Daoy (cell line): ENCODE data around the gene C5orf24. TPM values are rescaled to one million over a fixed set of nuclear protein-coding genes. Genes with fewer than 3 reads are reported as not detected.
"Not testable (repeated sequence)": the region's sequence is repeated elsewhere in the genome, so short reads cannot be mapped to it uniquely, and the experiment has no call there.

Experiments used
- DNase-seq: peaks from one replicate; pipeline ENCODE4 v3.0.0-alpha.2; 2015; ENCODE audit warnings: low read depth
- total RNA-seq: library from RNA; depleted of rRNA; stranded (reverse); fragments of >200 nt; shearing (Covaris generic); gene quantifications from 2 replicates; pipeline ENCODE4 v1.2.3, GENCODE V29; 2014; rRNA removed

The C5orf24 gene
- 27.7 and 35.0 TPM in 2 replicates for total RNA-seq

- DNase-seq: peak; percentile 98
These were observed at the start of gene C5orf24 for GRCh38 chr5:134845852-134846640. Gene C5orf24, plus strand, starts transcription at chr5:134845968. Its CDS starts 8,933 bp downstream, at chr5:134854901.

- no peak for DNase-seq
These were observed 47.3 kb upstream of the C5orf24 start for GRCh38 chr5:134798468-134798867.

- DNase-seq: no peak
These were observed 41.9 kb upstream of the C5orf24 start for GRCh38 chr5:134803821-134804220.

- no peak for DNase-seq
These were observed 32.4 kb upstream of the C5orf24 start for GRCh38 chr5:134813407-134813806.

GRCh38 chr5:134813827-134814226 lies 31.9 kb upstream of the C5orf24 start:
- no peak for DNase-seq

- no peak for DNase-seq
These were observed 28.8 kb upstream of the C5orf24 start for GRCh38 chr5:134817006-134817405.

- DNase-seq: no peak
These were observed 27.0 kb upstream of the C5orf24 start for GRCh38 chr5:134818776-134819175.

- no peak for DNase-seq
These were observed 26.3 kb upstream of the C5orf24 start for GRCh38 chr5:134819407-134819963.

GRCh38 chr5:134821841-134822240 lies 23.9 kb upstream of the C5orf24 start:
- DNase-seq: no peak

GRCh38 chr5:134824681-134825080 lies 21.1 kb upstream of the C5orf24 start:
- DNase-seq: no peak

- DNase-seq: no peak
These were observed 20.6 kb upstream of the C5orf24 start for GRCh38 chr5:134825212-134825611.

GRCh38 chr5:134833340-134834032 lies 12.3 kb upstream of the C5orf24 start:
- DNase-seq: no peak

- no peak for DNase-seq
These were observed 10.1 kb upstream of the C5orf24 start for GRCh38 chr5:134835623-134836022.

GRCh38 chr5:134837530-134838181 lies 8.1 kb upstream of the C5orf24 start:
- DNase-seq: no peak

GRCh38 chr5:134838361-134838760 lies 7.4 kb upstream of the C5orf24 start:
- DNase-seq: not testable (repeated sequence)

- no peak for DNase-seq
These were observed 5.0 kb upstream of the C5orf24 start for GRCh38 chr5:134840811-134841210.

- DNase-seq: no peak
These were observed 1.5 kb upstream of the C5orf24 start for GRCh38 chr5:134844252-134844651.

GRCh38 chr5:134845335-134845851 lies 375 bp upstream of the C5orf24 start:
- peak; percentile 33 for DNase-seq

GRCh38 chr5:134846641-134846960 lies 833 bp downstream of the C5orf24 start:
- DNase-seq: peak; percentile 25

GRCh38 chr5:134849434-134849933 lies 3.7 kb downstream of the C5orf24 start:
- DNase-seq: not testable (repeated sequence)

GRCh38 chr5:134851307-134851923 lies 5.6 kb downstream of the C5orf24 start:
- peak; percentile 32 for DNase-seq
